H1 (cell line): ENCODE data around the gene MSS51. TPM values are rescaled to one million over a fixed set of nuclear protein-coding genes. Genes with fewer than 3 reads are reported as not detected.

ENCODE experiments used
- CTCF ChIA-PET: fragments of 300-600 bp; sonication (Branson Sonifier 250); formaldehyde crosslinking; loops from one replicate; lab custom pipeline; 2021; ENCODE audit not compliant: partially characterized antibody; lab: Charles Lee
- POLR2A ChIA-PET: fragments of 300-600 bp; sonication (Branson Sonifier 250); formaldehyde crosslinking; loops from one replicate; lab custom pipeline; 2021; ENCODE audit warnings: inconsistent platforms; ENCODE audit not compliant: partially characterized antibody; lab: Charles Lee
- DNase-seq, 2 experiments: peaks; one replicate each; pipeline versions ENCODE4 v3.0.0 to v3.0.0-alpha.2; 2010 to 2022; ENCODE audit warnings: low spot score in 2 of 2, low read depth in 1 of 2, mixed read lengths in 1 of 2
- FAIRE-seq: peaks from 2 replicates; lab custom pipeline; 2011; peaks lifted over from hg19 to GRCh38; lab: Jason Lieb, UNC
- H2AFZ ChIP-seq: 2 replicates; pipeline ENCODE4 v1.8.1; 2012; ENCODE audit warnings: low read length, inconsistent platforms
- H2AK5ac ChIP-seq: 2 replicates; pipeline ENCODE4 v1.6.1; 2013; ENCODE audit warnings: low read depth, low read length
- H2BK120ac ChIP-seq: replicated peaks from 2 replicates; pipeline ENCODE3; 2013; ENCODE audit warnings: low read depth, low read length, inconsistent platforms
- H2BK12ac ChIP-seq: 2 replicates; pipeline ENCODE4 v1.6.1; 2013; ENCODE audit warnings: low read depth, low read length
- H2BK15ac ChIP-seq: 2 replicates; pipeline ENCODE4 v1.6.1; 2013; ENCODE audit warnings: low read length
- H2BK20ac ChIP-seq: 2 replicates; pipeline ENCODE4 v1.6.1; 2013; ENCODE audit warnings: low read length
- H2BK5ac ChIP-seq: 2 replicates; pipeline ENCODE4 v1.6.1; 2013; ENCODE audit warnings: low read depth, low read length
- H3K14ac ChIP-seq: 2 replicates; pipeline ENCODE4 v1.6.1; 2013; ENCODE audit warnings: inconsistent platforms; ENCODE audit not compliant: insufficient read length
- H3K18ac ChIP-seq: 2 replicates; pipeline ENCODE4 v1.6.1; 2013; ENCODE audit warnings: low read length; ENCODE audit errors: extremely low read depth
- H3K23ac ChIP-seq: 2 replicates; pipeline ENCODE4 v1.6.1; 2013; ENCODE audit warnings: inconsistent platforms; ENCODE audit not compliant: insufficient read length
- H3K23me2 ChIP-seq: 2 replicates; pipeline ENCODE4 v1.6.1; 2013; ENCODE audit warnings: low read depth, low read length
- H3K27ac ChIP-seq: 2 replicates; pipeline ENCODE4 v1.6.1; 2011; ENCODE audit warnings: low read depth, low read length, inconsistent platforms
- H3K27me3 ChIP-seq, 4 experiments: replicated peaks in 1 of 4; 1 replicate in 1 of 4; 2 replicates in 3 of 4; pipeline versions ENCODE4 v1.6.1 to v1.8.1; 2011 to 2013; ENCODE audit warnings: low read length in 3 of 4, mild to moderate bottlenecking in 3 of 4, inconsistent platforms in 2 of 4, mixed read lengths in 2 of 4, moderate library complexity in 1 of 4; ENCODE audit not compliant: control insufficient read depth in 3 of 4, insufficient read depth in 3 of 4; ENCODE audit errors: extremely low read depth in 1 of 4
- H3K36me3 ChIP-seq, 4 experiments: 2 replicates each; pipeline versions ENCODE4 v1.6.1 to v1.8.1; 2011 to 2013; ENCODE audit warnings: mild to moderate bottlenecking in 4 of 4, low read length in 3 of 4, moderate library complexity in 2 of 4, control low read depth in 1 of 4, inconsistent platforms in 1 of 4; ENCODE audit not compliant: insufficient read depth in 4 of 4, control insufficient read depth in 2 of 4
- H3K4ac ChIP-seq: replicated peaks from 2 replicates; pipeline ENCODE3; 2013; ENCODE audit warnings: low read length, low read depth, mixed read lengths, inconsistent platforms; ENCODE audit not compliant: insufficient read length
- H3K4me1 ChIP-seq, 4 experiments: replicated peaks in 1 of 4; 1 replicate in 1 of 4; 2 replicates in 3 of 4; pipeline versions ENCODE4 v1.6.1 to v1.8.1; 2011 to 2013; ENCODE audit warnings: low read length in 3 of 4, inconsistent platforms in 2 of 4, mixed read lengths in 1 of 4; ENCODE audit not compliant: insufficient read depth in 4 of 4, control insufficient read depth in 3 of 4
- H3K4me2 ChIP-seq, 2 experiments: 2 replicates each; pipeline versions ENCODE4 v1.6.1 to v1.8.1; 2011 to 2013; ENCODE audit warnings: low read depth in 2 of 2, low read length in 2 of 2, control low read depth in 1 of 2, inconsistent platforms in 1 of 2, mild to moderate bottlenecking in 1 of 2; ENCODE audit not compliant: insufficient read depth in 1 of 2
- H3K4me3 ChIP-seq, 4 experiments: fragments of 200-600, 300-600 bp in 1 of 4; sonication (generic), shearing (Covaris generic), sonication (Bioruptor Twin) in 1 of 4; 2 replicates each; pipeline versions ENCODE4 v1.5.1 to v1.8.1; 2011 to 2016; ENCODE audit warnings: low read length in 4 of 4, low read depth in 3 of 4, control low read depth in 2 of 4, inconsistent platforms in 2 of 4, mild to moderate bottlenecking in 2 of 4, mixed read lengths in 1 of 4, moderate library complexity in 1 of 4; ENCODE audit not compliant: insufficient read depth in 2 of 4; ENCODE audit errors: extremely low read depth in 1 of 4
- H3K56ac ChIP-seq: replicated peaks from 2 replicates; pipeline ENCODE3; 2013; ENCODE audit warnings: low read depth, mild to moderate bottlenecking, mixed read lengths, low read length, inconsistent platforms; ENCODE audit not compliant: insufficient read length
- H3K79me1 ChIP-seq: 2 replicates; pipeline ENCODE4 v1.6.1; 2013; ENCODE audit warnings: low read depth, low read length, control low read depth
- H3K79me2 ChIP-seq, 2 experiments: 2 replicates each; pipeline versions ENCODE4 v1.6.1 to v1.8.1; 2012 to 2013; ENCODE audit warnings: low read length in 2 of 2, mild to moderate bottlenecking in 2 of 2, inconsistent platforms in 1 of 2; ENCODE audit not compliant: insufficient read depth in 2 of 2, control insufficient read depth in 1 of 2
- H3K9ac ChIP-seq, 4 experiments: replicated peaks in 1 of 4; 1 replicate in 1 of 4; 2 replicates in 3 of 4; pipeline versions ENCODE4 v1.6.1 to v1.8.1; 2011 to 2013; ENCODE audit warnings: low read depth in 3 of 4, low read length in 3 of 4, control low read depth in 2 of 4, mild to moderate bottlenecking in 2 of 4, moderate library complexity in 2 of 4, inconsistent platforms in 1 of 4; ENCODE audit errors: extremely low read depth in 1 of 4
- H3K9me3 ChIP-seq, 2 experiments: 2 replicates each; pipeline versions ENCODE4 v1.6.1 to v1.8.1; 2012 to 2013; ENCODE audit warnings: mild to moderate bottlenecking in 2 of 2, moderate library complexity in 2 of 2, control low read depth in 1 of 2, inconsistent platforms in 1 of 2, low read depth in 1 of 2, low read length in 1 of 2, mixed read lengths in 1 of 2; ENCODE audit not compliant: insufficient read depth in 2 of 2
- H4K20me1 ChIP-seq, 2 experiments: replicated peaks in 1 of 2; 2 replicates each; pipeline versions ENCODE3 to v1.8.1; 2011 to 2013; ENCODE audit warnings: inconsistent platforms in 2 of 2, low read length in 2 of 2, mild to moderate bottlenecking in 1 of 2; ENCODE audit not compliant: insufficient read depth in 2 of 2, control insufficient read depth in 1 of 2
- H4K5ac ChIP-seq: 2 replicates; pipeline ENCODE4 v1.6.1; 2013; ENCODE audit warnings: low read length, low read depth, mixed read lengths, inconsistent platforms; ENCODE audit not compliant: insufficient read length
- H4K8ac ChIP-seq: 2 replicates; pipeline ENCODE4 v1.8.0; 2013; ENCODE audit warnings: mild to moderate bottlenecking, moderate library complexity, low read length, inconsistent platforms; ENCODE audit not compliant: insufficient read depth; ENCODE audit errors: extremely low read depth
- H4K91ac ChIP-seq: replicated peaks from 2 replicates; pipeline ENCODE3; 2013; ENCODE audit warnings: low read length, mixed read lengths, inconsistent platforms; ENCODE audit not compliant: insufficient read length
- ATF3 ChIP-seq: IDR thresholded peaks from 2 replicates; pipeline ENCODE4 v1.6.1; 2011; ENCODE audit warnings: low read depth, mild to moderate bottlenecking, low read length; ENCODE audit not compliant: insufficient read depth
- BCL11A ChIP-seq, 2 experiments: IDR thresholded peaks; one replicate each; pipeline ENCODE4 v1.6.1; 2011; ENCODE audit warnings: low read depth in 2 of 2, low read length in 2 of 2, mild to moderate bottlenecking in 2 of 2
- CEBPB ChIP-seq: IDR thresholded peaks from 2 replicates; pipeline ENCODE4 v1.6.1; 2012; ENCODE audit warnings: low read depth, low read length
- CHD2 ChIP-seq: IDR thresholded peaks from 2 replicates; pipeline ENCODE4 v1.6.1; 2012; ENCODE audit warnings: low read length, improper control_type of control experiment
- E2F6 ChIP-seq: IDR thresholded peaks from 2 replicates; pipeline ENCODE4 v1.6.1; 2012; ENCODE audit warnings: inconsistent platforms
- HDAC6 ChIP-seq: IDR thresholded peaks from one replicate; pipeline ENCODE4 v1.7.1; 2012; ENCODE audit warnings: low read depth, mild to moderate bottlenecking, inconsistent platforms, low read length, moderate library complexity
- JUN ChIP-seq: IDR thresholded peaks from 2 replicates; pipeline ENCODE4 v1.6.1; 2011; ENCODE audit warnings: low read depth, mild to moderate bottlenecking, improper control_type of control experiment, low read length
- KDM5A ChIP-seq: fragments of 200-600 bp; IDR thresholded peaks from 2 replicates; pipeline ENCODE4 v1.7.1; 2012; ENCODE audit warnings: mild to moderate bottlenecking, low read length, inconsistent platforms, mixed read lengths
- NANOG ChIP-seq: IDR thresholded peaks from 2 replicates; pipeline ENCODE4 v1.6.1; 2011; ENCODE audit warnings: low read length, low read depth, mild to moderate bottlenecking, inconsistent platforms; ENCODE audit not compliant: insufficient read depth, poor library complexity, severe bottlenecking
- RXRA ChIP-seq: IDR thresholded peaks from 2 replicates; pipeline ENCODE4 v1.6.1; 2011; ENCODE audit warnings: low read depth, mild to moderate bottlenecking, low read length, moderate library complexity; ENCODE audit not compliant: insufficient read depth
- SP2 ChIP-seq: IDR thresholded peaks from 2 replicates; pipeline ENCODE4 v1.6.1; 2012; ENCODE audit warnings: mild to moderate bottlenecking, low read length, inconsistent platforms
- SRF ChIP-seq: IDR thresholded peaks from 2 replicates; pipeline ENCODE4 v1.6.1; 2011; ENCODE audit warnings: mild to moderate bottlenecking, low read depth, low read length, moderate library complexity
- whole genome bisulfite sequencing, 2 experiments: shearing (Covaris generic) in 1 of 2; methylation state at CpG; one replicate each; pipeline versions ENCODE4 v1.1.6 to v1.1.7; 2013 to 2015; ENCODE audit warnings: low lambda C conversion rate in 2 of 2, mixed read lengths in 2 of 2, inconsistent platforms in 1 of 2, low coverage in 1 of 2, missing lambda C conversion rate in 1 of 2; ENCODE audit not compliant: insufficient replicate concordance in 2 of 2, insufficient coverage in 1 of 2, insufficient read length in 1 of 2; ENCODE audit errors: extremely low coverage in 1 of 2, missing lambda C conversion rate in 1 of 2; 5-methylcytosine and 5-hydroxymethylcytosine counted together
- polyA plus RNA-seq, 7 experiments: library from polyadenylated mRNA; depleted of rRNA in 3 of 7; stranded (reverse) in 5 of 7; unstranded in 2 of 7; fragments of >200 nt in 5 of 7; fragments of 200-250 nt in 2 of 7; gene quantifications; 1 replicate in 5 of 7; 2 replicates in 1 of 7; 4 replicates in 1 of 7; pipeline versions ENCODE4 v1.2.1 to v1.2.3, GENCODE V29; 2011 to 2013; ENCODE audit warnings: missing spikeins in 2 of 7, mixed read lengths in 2 of 7
- total RNA-seq: library from RNA; stranded (reverse); fragmentation: NEBNext Ultra II Directional; extraction: Animal tissue kit (Norgen Biotek cat#: 25700); gene quantifications from 2 replicates; pipeline ENCODE4 v1.2.1, GENCODE V29; 2021

MSS51 gene
- total and polyA plus RNA-seq, 2 of the 8 experiments (the other 6 are each of a cell fraction or from before 2014, with no cell fraction given) = 1.5 to 1.7 TPM

- H3K56ac ChIP-seq = no peak overlapping the region
- no peaks in the 10 kb centered on the region for H3K4me1 ChIP-seq
- no peak overlapping the region for H2BK20ac ChIP-seq
- DNase-seq = no peak
- no peaks in the 10 kb centered on the region for H3K23me2 ChIP-seq
- no peak overlapping the region for H3K9ac ChIP-seq
- H3K14ac ChIP-seq = no peak overlapping the region
- no peak overlapping the region for H4K5ac ChIP-seq
- H3K4me3 ChIP-seq = no peak overlapping the region
- no peak overlapping the region for H2BK12ac ChIP-seq
- H4K20me1 ChIP-seq = no peaks in the 10 kb centered on the region
- no peaks in the 10 kb centered on the region for H3K79me1 ChIP-seq
- WGBS, 2 experiments = 93% methylated on average over 6 of the region's 6 CpGs; no CpG with 5 or more reads in 1 of the 2 experiments
- ChIA-PET POLR2A (interaction anchor here (1.2 kb wide), 1 partner anchor 18 kb away, joined by 4 read pairs; no protein-coding TSS in a partner anchor), CTCF (no interaction called here)
- H3K27ac ChIP-seq = no peak overlapping the region
- H2BK5ac ChIP-seq = no peak overlapping the region
- H3K4ac ChIP-seq = no peak overlapping the region
- no peak overlapping the region for H3K18ac ChIP-seq
- H4K91ac ChIP-seq = no peak overlapping the region
- no peak overlapping the region for H2AK5ac ChIP-seq
- no peak for FAIRE-seq
- no peak overlapping the region for H2BK120ac ChIP-seq
- H3K23ac ChIP-seq = no peak overlapping the region
- no peak overlapping the region for H2AFZ ChIP-seq
- H3K79me2 ChIP-seq = no peaks in the 10 kb centered on the region
- no peak overlapping the region for H2BK15ac ChIP-seq
- H3K36me3 ChIP-seq = no peaks in the 10 kb centered on the region; a peak in 1 of 8 replicates
- H4K8ac ChIP-seq = no peak overlapping the region
- no peaks in the 10 kb centered on the region for H3K27me3 ChIP-seq
- no peak overlapping the region for H3K4me2 ChIP-seq
- no peaks in the 10 kb centered on the region for H3K9me3 ChIP-seq
- TF ChIP-seq E2F6 = no peak
- TF ChIP-seq NANOG = no peak
- TF ChIP-seq SP2 = no peak
- no peak for TF ChIP-seq CEBPB
- TF ChIP-seq ATF3 = no peak
- no peak for TF ChIP-seq SRF
- TF ChIP-seq CHD2 = no peak
- TF ChIP-seq JUN = no peak
- no peak for TF ChIP-seq HDAC6
- TF ChIP-seq BCL11A (IDR thresholded peaks at IDR 0.05; ENCODE audit: low read depth in 2 of 2, low read length in 2 of 2) = no peak
- no peak for TF ChIP-seq KDM5A
- no peak for TF ChIP-seq RXRA
These were observed 26.4 kb upstream of the MSS51 start for GRCh38 chr10:73459683-73460314.
